ENCODE measurements around the gene INPP5A. TPM values are rescaled to one million over a fixed set of nuclear protein-coding genes. Genes with fewer than 3 reads are reported as not detected.
"Not testable (repeated sequence)": the region's sequence is repeated elsewhere in the genome, so short reads cannot be mapped to it uniquely, and the experiment has no call there.

Gene INPP5A
- total RNA-seq, 1 experiment from 2014 or later: 22.6 TPM

- POLR2A ChIA-PET (ENCODE audit: unreplicated experiment): no interaction called here
- no peaks in the 10 kb centered on the region for H3K9me2 ChIP-seq (replicated peaks; ENCODE audit: low read length)
- TF ChIP-seq CTCF (conservative IDR thresholded peaks at IDR 0.05; ENCODE audit: low read depth, low read length) (no peak), EZH2phosphoT487 (IDR thresholded peaks at IDR 0.05; ENCODE audit: borderline replicate concordance, low read length) (no peak), EZH2 (IDR thresholded peaks at IDR 0.05; ENCODE audit: low read length, unreplicated experiment) (no peak)
These were observed 133.9 kb downstream of the INPP5A start for GRCh38 chr10:132671228-132672154.

GRCh38 chr10:132673746-132674145 is 136.2 kb downstream of the INPP5A start:
- ATAC-seq; H4K20me1 ChIP-seq (ENCODE audit: low read length); DNase-seq: not testable (repeated sequence)

More at GRCh38 chr10:132671228-132672154, 133.9 kb downstream of the INPP5A start:
- Histone ChIP-seq H3F3A (ENCODE audit: low read length, unreplicated experiment) (no peaks in the 10 kb centered on the region), H4K20me1 (ENCODE audit: low read length) (no peaks in the 10 kb centered on the region; the same call in 1 of the 2 replicates), H3K9ac (ENCODE audit: low read length) (no peak overlapping the region), H3K4me1 (ENCODE audit: insufficient read depth, low read length) (peaks cover 16% of the 10 kb centered on the region), H3K27ac (ENCODE audit: low read length) (no peak overlapping the region), H3K27me3 (ENCODE audit: low read length) (no peaks in the 10 kb centered on the region), H3K9me3 (ENCODE audit: low read length) (no peaks in the 10 kb centered on the region), H3K4me3 (ENCODE audit: low read length) (no peak overlapping the region), H3K36me3 (ENCODE audit: low read depth, low read length) (0 out of 2 replicates have a peak, but pooled peaks cover 6% of the 10 kb centered on the region), H3K79me2 (ENCODE audit: low read length) (peaks cover 93% of the 10 kb centered on the region), H3K4me2 (ENCODE audit: low read length) (no peak overlapping the region), H2AFZ (ENCODE audit: low read length) (no peak overlapping the region)
- no peak for ATAC-seq
- DNase-seq: no peak
- intact Hi-C loops (cut with micrococcal nuclease): no loop called here
- CTCF ChIA-PET: no interaction called here
- BruUV-seq (replicated peaks): no TSS peak

GRCh38 chr10:132674311-132674710 is 136.7 kb downstream of the INPP5A start:
- Histone ChIP-seq H3K27ac (ENCODE audit: low read length) (no peak overlapping the region), H4K20me1 (ENCODE audit: low read length) (no peaks in the 10 kb centered on the region; the same call in 1 of the 2 replicates), H2AFZ (ENCODE audit: low read length) (no peak overlapping the region), H3K9me2 (replicated peaks; ENCODE audit: low read length) (no peaks in the 10 kb centered on the region), H3K36me3 (ENCODE audit: low read depth, low read length) (0 out of 2 replicates have a peak, but pooled peaks cover 6% of the 10 kb centered on the region), H3K79me2 (ENCODE audit: low read length) (peaks cover 93% of the 10 kb centered on the region), H3K4me2 (ENCODE audit: low read length) (no peak overlapping the region), H3K4me1 (ENCODE audit: insufficient read depth, low read length) (peaks cover 4% of the 10 kb centered on the region; the same call in 1 of the 2 replicates), H3K9me3 (ENCODE audit: low read length) (no peaks in the 10 kb centered on the region), H3K27me3 (ENCODE audit: low read length) (no peaks in the 10 kb centered on the region), H3K4me3 (ENCODE audit: low read length) (no peak overlapping the region), H3F3A (ENCODE audit: low read length, unreplicated experiment) (no peaks in the 10 kb centered on the region), H3K9ac (ENCODE audit: low read length) (no peak overlapping the region)
- no peak for DNase-seq
- CTCF ChIA-PET: no interaction called here
- POLR2A ChIA-PET (ENCODE audit: unreplicated experiment): no interaction called here
- ATAC-seq: no peak
- intact Hi-C loops (cut with micrococcal nuclease): no loop called here
- TF ChIP-seq EZH2 (IDR thresholded peaks at IDR 0.05; ENCODE audit: low read length, unreplicated experiment): no peak
- no peak for TF ChIP-seq CTCF (conservative IDR thresholded peaks at IDR 0.05; ENCODE audit: low read depth, low read length)
- TF ChIP-seq EZH2phosphoT487 (IDR thresholded peaks at IDR 0.05; ENCODE audit: borderline replicate concordance, low read length): no peak
- no TSS peak for BruUV-seq (replicated peaks)

More at GRCh38 chr10:132673746-132674145, 136.2 kb downstream of the INPP5A start:
- CTCF ChIA-PET; H3K4me2 ChIP-seq (ENCODE audit: low read length); H3K27ac ChIP-seq (ENCODE audit: low read length); BruUV-seq (replicated peaks); intact Hi-C loops (cut with micrococcal nuclease); H3K9ac ChIP-seq (ENCODE audit: low read length); H3K9me3 ChIP-seq (ENCODE audit: low read length); POLR2A ChIA-PET (ENCODE audit: unreplicated experiment); H3K36me3 ChIP-seq (ENCODE audit: low read depth, low read length); H3K4me3 ChIP-seq (ENCODE audit: low read length); H3K27me3 ChIP-seq (ENCODE audit: low read length); H3K9me2 ChIP-seq (replicated peaks; ENCODE audit: low read length); H2AFZ ChIP-seq (ENCODE audit: low read length); H3F3A ChIP-seq (ENCODE audit: low read length, unreplicated experiment); H3K4me1 ChIP-seq (ENCODE audit: insufficient read depth, low read length): not testable (repeated sequence)
- peaks cover 93% of the 10 kb centered on the region for H3K79me2 ChIP-seq (ENCODE audit: low read length)

Data from PC-3 (cell line).